ENCODE data around the gene PSMC1.
A peak's percentile ranks its signal among the peaks of the same experiment; 100 is the strongest.

The PSMC1 gene

GRCh38 chr14:90268420-90268819 is 12.1 kb downstream of the PSMC1 start:
- no peak for DNase-seq (ENCODE audit: low spot score)
- Histone ChIP-seq H3K27ac (no peak overlapping the region), H3K4me3 (no peak overlapping the region)
- TF ChIP-seq CTCF (IDR thresholded peaks at IDR 0.05) = no peak

- Histone ChIP-seq H3K4me3 (no peak overlapping the region), H3K27ac (no peak overlapping the region)
- DNase-seq (ENCODE audit: low spot score) = no peak
- TF ChIP-seq CTCF (IDR thresholded peaks at IDR 0.05) = no peak
Measured at GRCh38 chr14:90272523-90272922, 16.2 kb downstream of the PSMC1 start.

- TF ChIP-seq CTCF (IDR thresholded peaks at IDR 0.05) = no peak
- no peak for DNase-seq (ENCODE audit: low spot score)
- Histone ChIP-seq H3K4me3 (no peak overlapping the region), H3K27ac (peak overlapping the region; percentile 17 to 74)
Measured at GRCh38 chr14:90273532-90273931, 17.2 kb downstream of the PSMC1 start.

GRCh38 chr14:90274019-90274418 is 17.7 kb downstream of the PSMC1 start:
- Histone ChIP-seq H3K27ac (peak overlapping the region; percentile 17 to 74), H3K4me3 (no peak overlapping the region)
- TF ChIP-seq CTCF (IDR thresholded peaks at IDR 0.05) = no peak
- DNase-seq (ENCODE audit: low spot score) = no peak

GRCh38 chr14:90274808-90275457 is 18.6 kb downstream of the PSMC1 start:
- Histone ChIP-seq H3K4me3 (no peak overlapping the region), H3K27ac (peak overlapping the region; percentile 12 to 74)
- DNase-seq (ENCODE audit: low spot score) = no peak
- no peak for TF ChIP-seq CTCF (IDR thresholded peaks at IDR 0.05)

- TF ChIP-seq CTCF (IDR thresholded peaks at IDR 0.05) = no peak
Measured at GRCh38 chr14:90275458-90275814, 19.1 kb downstream of the PSMC1 start.

GRCh38 chr14:90275820-90276219 is 19.5 kb downstream of the PSMC1 start:
- DNase-seq (ENCODE audit: low spot score) = no peak
- Histone ChIP-seq H3K4me3 (no peak overlapping the region), H3K27ac (peak overlapping the region; percentile 12 to 74)
- no peak for TF ChIP-seq CTCF (IDR thresholded peaks at IDR 0.05)

More at GRCh38 chr14:90275458-90275814, 19.1 kb downstream of the PSMC1 start:
- no peak overlapping the region for H3K4me3 ChIP-seq
- no peak for DNase-seq (ENCODE audit: low spot score)
- peak overlapping the region; percentile 12 to 74 for H3K27ac ChIP-seq
